Neutrophil (primary cell): ENCODE data around the gene MGAT5B.

Experiments used
- H3K27ac ChIP-seq: fragments of 200-600 bp; sonication (generic); 2 replicates; pipeline ENCODE4 v1.5.1; 2016; ENCODE audit warnings: mild to moderate bottlenecking, moderate library complexity
- H3K27me3 ChIP-seq: fragments of 200-600 bp; sonication (generic); 2 replicates; pipeline ENCODE4 v1.6.0; 2016; ENCODE audit warnings: mild to moderate bottlenecking
- H3K36me3 ChIP-seq: fragments of 200-600 bp; sonication (generic); 2 replicates; pipeline ENCODE4 v1.5.1; 2017
- H3K4me1 ChIP-seq, 2 experiments: fragments of 200-600 bp in 1 of 2; sonication (generic) in 1 of 2; 1 replicate in 1 of 2; 2 replicates in 1 of 2; pipeline versions ENCODE4 v1.5.1 to v1.6.1; 2013 to 2016; ENCODE audit warnings: low read depth in 1 of 2, low read length in 1 of 2, mild to moderate bottlenecking in 1 of 2, moderate library complexity in 1 of 2; ENCODE audit not compliant: control insufficient read depth in 1 of 2, insufficient read depth in 1 of 2
- H3K4me3 ChIP-seq, 2 experiments: fragments of 200-600 bp in 1 of 2; sonication (generic) in 1 of 2; 1 replicate in 1 of 2; 2 replicates in 1 of 2; pipeline ENCODE4 v1.5.1; 2013 to 2016; ENCODE audit warnings: low read depth in 1 of 2, low read length in 1 of 2, mild to moderate bottlenecking in 1 of 2, moderate library complexity in 1 of 2
- H3K9me3 ChIP-seq: fragments of 200-600 bp; sonication (generic); 2 replicates; pipeline ENCODE4 v1.5.1; 2016
- TF ChIP-seq, protein P1 (sequence below): fragments of 200-600 bp; sonication (generic); IDR thresholded peaks from 2 replicates; pipeline ENCODE4 v1.5.1; 2016; ENCODE audit warnings: antibody characterized with exemption

Gene MGAT5B

DNA sequence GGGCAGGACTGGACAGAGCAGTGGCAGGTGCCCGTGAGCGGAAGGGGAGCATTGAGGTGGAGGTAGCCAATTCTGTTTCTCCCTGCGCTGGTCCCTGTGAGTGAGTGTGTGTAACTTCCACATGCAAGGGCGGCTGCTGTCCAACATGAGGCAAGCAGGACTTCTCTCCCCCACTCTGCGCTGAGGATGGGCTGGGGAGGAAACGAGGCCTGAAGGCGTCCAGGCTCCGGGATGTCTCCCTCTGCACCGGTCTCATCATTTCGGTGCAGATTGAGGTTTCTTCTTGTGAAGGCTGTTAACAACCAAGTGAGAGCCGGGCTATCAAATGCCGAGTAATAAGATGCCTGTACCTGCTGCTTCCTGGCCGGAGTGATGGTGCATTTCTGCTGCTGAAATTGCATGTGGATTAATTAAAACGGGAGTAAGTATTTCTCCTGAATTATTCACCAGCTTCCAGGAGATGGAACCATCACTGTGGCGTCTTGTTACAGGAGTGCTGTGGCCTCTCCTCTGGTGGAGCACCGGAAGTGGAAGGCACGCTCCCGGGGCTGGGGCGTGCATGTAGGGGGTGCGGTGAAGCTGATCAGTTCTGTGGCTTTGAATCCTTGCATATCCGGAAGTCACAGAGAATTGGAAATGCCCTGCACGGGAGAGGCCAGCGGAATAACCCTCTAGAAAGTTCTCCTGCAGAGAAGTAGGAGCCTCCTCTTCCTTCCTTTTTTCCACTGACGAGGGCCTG lies 41.7 kb upstream of the MGAT5B start:
- H3K9me3 ChIP-seq = no peaks in the 10 kb centered on the region
- H3K4me1 ChIP-seq = no peaks in the 10 kb centered on the region
- peaks cover 12% of the 10 kb centered on the region for H3K27me3 ChIP-seq
- H3K27ac ChIP-seq = no peak overlapping the region
- TF ChIP-seq, protein P1, sequence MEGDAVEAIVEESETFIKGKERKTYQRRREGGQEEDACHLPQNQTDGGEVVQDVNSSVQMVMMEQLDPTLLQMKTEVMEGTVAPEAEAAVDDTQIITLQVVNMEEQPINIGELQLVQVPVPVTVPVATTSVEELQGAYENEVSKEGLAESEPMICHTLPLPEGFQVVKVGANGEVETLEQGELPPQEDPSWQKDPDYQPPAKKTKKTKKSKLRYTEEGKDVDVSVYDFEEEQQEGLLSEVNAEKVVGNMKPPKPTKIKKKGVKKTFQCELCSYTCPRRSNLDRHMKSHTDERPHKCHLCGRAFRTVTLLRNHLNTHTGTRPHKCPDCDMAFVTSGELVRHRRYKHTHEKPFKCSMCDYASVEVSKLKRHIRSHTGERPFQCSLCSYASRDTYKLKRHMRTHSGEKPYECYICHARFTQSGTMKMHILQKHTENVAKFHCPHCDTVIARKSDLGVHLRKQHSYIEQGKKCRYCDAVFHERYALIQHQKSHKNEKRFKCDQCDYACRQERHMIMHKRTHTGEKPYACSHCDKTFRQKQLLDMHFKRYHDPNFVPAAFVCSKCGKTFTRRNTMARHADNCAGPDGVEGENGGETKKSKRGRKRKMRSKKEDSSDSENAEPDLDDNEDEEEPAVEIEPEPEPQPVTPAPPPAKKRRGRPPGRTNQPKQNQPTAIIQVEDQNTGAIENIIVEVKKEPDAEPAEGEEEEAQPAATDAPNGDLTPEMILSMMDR = no peak
- H3K36me3 ChIP-seq = no peaks in the 10 kb centered on the region
- H3K4me3 ChIP-seq = no peak overlapping the region

DNA sequence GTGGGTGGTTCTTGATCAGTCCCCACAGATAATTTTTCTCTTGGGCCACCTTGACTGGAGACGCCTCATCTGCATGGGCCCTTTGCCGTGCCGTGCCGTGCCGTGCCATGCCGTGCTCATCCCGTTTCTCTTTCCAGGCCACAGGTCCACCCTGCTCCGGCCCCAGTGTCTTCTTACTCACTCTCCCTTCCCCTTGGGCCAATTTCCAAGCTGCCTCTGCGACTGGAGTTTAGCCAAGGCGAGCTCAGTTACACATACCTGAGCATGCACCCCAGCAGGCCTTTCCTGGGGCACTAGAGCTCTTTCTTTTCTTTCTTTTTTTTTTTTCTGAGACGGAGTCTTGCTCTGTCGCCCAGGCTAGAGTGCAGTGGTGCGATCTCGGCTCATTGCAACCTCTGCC lies 40.5 kb upstream of the MGAT5B start:
- no peaks in the 10 kb centered on the region for H3K9me3 ChIP-seq
- H3K4me1 ChIP-seq = no peaks in the 10 kb centered on the region
- TF ChIP-seq, protein P1 = no peak
- H3K27ac ChIP-seq = no peak overlapping the region
- H3K4me3 ChIP-seq = no peak overlapping the region
- H3K36me3 ChIP-seq = no peaks in the 10 kb centered on the region
- peaks cover 12% of the 10 kb centered on the region for H3K27me3 ChIP-seq

DNA sequence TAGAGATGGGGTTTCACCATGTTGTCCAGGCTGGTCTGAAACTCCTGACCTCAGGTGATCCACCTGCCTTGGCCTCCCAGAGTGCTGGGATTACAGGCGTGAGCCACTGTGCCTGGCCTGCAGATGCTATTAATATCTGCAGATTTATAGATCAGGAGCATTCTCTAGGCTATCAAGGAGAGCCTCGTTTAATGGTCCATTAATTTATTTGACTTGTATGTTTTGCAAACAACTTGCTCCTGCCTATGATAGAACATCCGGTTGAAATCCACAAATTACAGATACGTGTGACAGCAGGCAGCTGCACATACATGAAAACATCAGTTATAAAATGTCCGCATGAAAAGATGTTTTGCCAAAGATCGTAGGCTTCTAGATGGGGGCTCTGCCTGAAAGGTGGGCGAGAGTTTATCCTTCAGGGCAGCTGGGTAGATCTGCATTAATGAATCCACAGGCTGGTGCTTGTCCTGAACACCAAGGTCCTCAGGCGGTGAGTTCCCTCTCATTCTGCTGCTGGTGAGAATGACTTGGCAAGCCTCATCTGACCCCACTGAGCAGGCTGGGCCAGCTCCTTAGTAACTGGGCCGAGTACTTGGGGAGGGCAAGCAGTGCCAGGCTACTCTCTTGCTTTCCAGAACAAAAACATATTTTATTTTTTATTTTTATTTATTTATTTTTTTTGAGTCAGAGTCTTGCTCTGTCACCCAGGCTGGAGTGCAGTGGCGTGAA lies 37.1 kb upstream of the MGAT5B start:
- no peaks in the 10 kb centered on the region for H3K9me3 ChIP-seq
- H3K4me1 ChIP-seq = no peaks in the 10 kb centered on the region
- no peak overlapping the region for H3K27ac ChIP-seq
- no peak overlapping the region for H3K4me3 ChIP-seq
- no peaks in the 10 kb centered on the region for H3K36me3 ChIP-seq
- peaks cover 29% of the 10 kb centered on the region for H3K27me3 ChIP-seq
- TF ChIP-seq, protein P1 = no peak

DNA sequence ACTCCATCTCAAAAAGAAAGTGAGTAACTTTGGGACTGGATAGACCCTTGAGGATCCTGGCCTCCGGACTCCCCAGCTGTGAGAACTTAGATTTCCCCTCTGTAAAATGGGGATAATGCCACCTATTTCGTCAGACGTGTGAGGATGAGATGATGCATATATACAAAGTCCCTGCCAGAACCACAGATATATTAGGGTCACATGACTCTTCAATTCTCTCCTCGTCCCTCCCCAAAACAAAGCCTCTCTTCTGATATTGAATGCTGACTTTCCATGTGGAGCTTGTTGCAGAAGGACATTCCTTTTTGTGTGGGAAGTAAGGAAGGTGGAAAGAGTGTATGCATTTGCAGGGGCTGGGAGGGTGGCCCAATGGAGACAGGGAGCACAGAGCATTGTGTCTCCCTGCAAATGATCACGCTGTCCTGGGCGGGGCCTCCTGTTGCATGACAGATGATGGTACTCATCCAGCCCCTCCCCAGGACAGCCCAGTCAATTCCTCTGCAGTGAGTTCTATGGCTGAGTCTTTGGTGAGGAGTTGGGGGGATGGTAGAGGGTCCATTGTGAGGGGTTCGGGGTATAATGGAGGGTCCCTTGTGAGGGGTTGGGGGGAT lies 35.1 kb upstream of the MGAT5B start:
- Histone ChIP-seq H3K27me3 (peaks cover 20% of the 10 kb centered on the region), H3K4me1 (no peaks in the 10 kb centered on the region), H3K36me3 (no peaks in the 10 kb centered on the region), H3K27ac (no peak overlapping the region), H3K9me3 (no peaks in the 10 kb centered on the region), H3K4me3 (no peak overlapping the region)
- TF ChIP-seq, protein P1 = no peak

DNA sequence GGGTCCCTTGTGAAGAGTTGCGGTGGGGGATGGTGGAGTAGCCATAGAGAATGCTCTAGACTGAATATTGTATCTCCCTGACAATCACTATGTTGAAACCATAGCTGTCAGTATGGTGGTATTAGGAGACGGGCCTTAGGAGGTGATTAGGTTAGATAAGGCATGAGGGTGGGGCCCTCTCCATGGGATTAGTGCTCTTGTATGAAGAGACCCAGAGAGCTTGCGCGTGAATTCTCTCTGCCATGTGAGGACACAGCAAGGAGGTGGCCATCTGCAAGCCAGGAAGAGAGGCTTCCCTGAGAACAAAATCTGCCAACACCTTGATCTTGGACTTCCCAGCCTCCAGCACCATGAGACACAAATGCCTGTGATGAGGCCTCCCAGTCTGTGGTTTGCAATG lies 34.5 kb upstream of the MGAT5B start:
- Histone ChIP-seq H3K4me3 (no peak overlapping the region), H3K27me3 (peaks cover 23% of the 10 kb centered on the region), H3K9me3 (no peaks in the 10 kb centered on the region), H3K27ac (no peak overlapping the region), H3K36me3 (no peaks in the 10 kb centered on the region), H3K4me1 (no peaks in the 10 kb centered on the region)
- TF ChIP-seq, protein P1 = no peak
